ENCODE results near the gene UMPS.

Gene UMPS

GRCh38 chr3:124796477-124796876 is 66.2 kb downstream of the UMPS start:
- no peak for DNase-seq (ENCODE audit: extremely low read depth in 1 of 2, low read depth in 1 of 2)

DNA sequence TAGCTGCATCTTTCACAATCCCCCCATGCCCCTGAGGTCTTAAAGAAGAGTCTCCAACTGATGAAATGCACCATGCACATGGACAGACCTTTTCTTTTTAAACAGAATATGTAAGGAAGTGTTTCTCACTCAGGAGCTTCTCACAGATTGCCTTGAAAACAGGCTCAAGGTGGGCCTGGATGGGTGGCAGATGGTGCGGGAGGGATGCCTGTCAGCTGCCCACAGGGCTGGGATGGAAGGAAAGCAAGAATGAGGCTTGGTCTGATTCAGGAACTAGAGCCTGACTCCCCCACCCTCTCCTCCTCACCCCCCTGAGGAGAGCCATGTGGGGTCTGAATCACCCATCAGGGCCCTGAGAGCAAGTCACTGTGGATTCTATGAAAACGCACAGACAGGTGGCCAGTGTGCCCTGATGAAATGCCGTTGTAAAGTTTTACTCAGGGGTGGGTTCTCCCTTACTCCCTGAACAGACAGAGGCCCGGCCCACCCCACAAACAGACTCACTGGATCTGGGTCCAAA is 67.2 kb downstream of the UMPS start:
- no peak for DNase-seq (ENCODE audit: extremely low read depth in 1 of 2, low read depth in 1 of 2)
